ENCODE results near the gene BLOC1S2. TPM values are rescaled to one million over a fixed set of nuclear protein-coding genes. Genes with fewer than 3 reads are reported as not detected.

Gene BLOC1S2
- total RNA-seq, 4 donors from 2014 or later, result 15.3 to 39.0 (median 26.6) TPM

DNA sequence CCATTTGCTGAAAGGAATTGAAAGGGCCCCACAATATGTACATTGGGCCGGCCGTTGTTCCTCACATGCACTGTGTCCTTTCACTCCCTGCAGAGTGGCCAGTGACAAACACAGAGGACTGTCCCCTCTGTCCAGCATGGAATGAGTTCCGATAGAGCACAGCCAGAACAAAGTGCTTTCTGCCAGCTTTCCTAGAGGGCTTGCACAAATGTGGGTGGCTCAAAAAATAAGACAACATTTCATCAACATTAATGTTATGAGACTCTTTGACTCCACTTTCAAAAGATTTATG is 41.2 kb upstream of the BLOC1S2 start:
- H3K27me3 ChIP-seq, result peaks cover 0 to 39% of the 10 kb centered on the region in 2 donors
- WGBS, 2 donors, result 63% methylated on average over 3 of the region's 3 CpGs
- H3K4me1 ChIP-seq, result no peaks in the 10 kb centered on the region
- TF ChIP-seq POLR2A (IDR thresholded peaks at IDR 0.05), result no peak
- H3K36me3 ChIP-seq, result no peaks in the 10 kb centered on the region
- no peak for DNase-seq (ENCODE audit: low spot score in 2 of 2)
- no peak overlapping the region for H3K27ac ChIP-seq
- no peaks in the 10 kb centered on the region for H3K9me3 ChIP-seq
- no peak overlapping the region for H3K4me3 ChIP-seq

DNA sequence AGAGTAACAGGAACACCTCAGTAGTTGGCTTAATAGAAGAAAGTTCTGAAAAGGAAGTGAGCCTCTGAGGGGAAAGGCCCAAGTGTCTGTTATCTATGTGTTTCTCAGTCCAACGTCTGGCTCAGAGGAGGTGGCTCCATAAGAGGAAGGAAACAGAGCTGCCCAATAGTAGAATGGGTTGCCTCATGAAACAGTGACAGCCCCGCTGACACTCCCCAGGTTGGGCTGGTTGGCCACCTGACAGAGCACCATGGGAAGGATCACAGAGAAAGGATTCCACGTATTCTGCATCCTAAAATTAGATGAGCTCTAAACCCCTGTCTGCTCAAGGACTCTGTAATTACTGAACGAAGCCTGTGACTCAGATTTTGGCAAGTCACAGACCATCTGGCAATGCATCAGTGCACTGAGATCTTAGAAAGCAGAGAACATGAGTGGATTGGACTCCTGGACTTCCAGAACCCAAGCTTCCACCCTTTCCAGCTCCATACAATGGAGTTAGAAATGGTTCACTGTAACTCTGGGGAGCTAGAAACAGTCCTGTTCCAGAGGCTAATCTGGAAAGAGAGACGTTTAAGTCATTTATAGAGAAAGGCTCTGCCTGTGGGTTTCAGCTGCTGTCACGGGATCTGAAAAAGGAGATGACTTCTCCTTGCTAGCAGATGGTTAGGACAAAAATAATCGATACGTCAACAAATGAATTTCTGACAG is 40.7 kb upstream of the BLOC1S2 start:
- 48 to 53% methylated on average over 8 of the region's 8 CpGs for WGBS, 2 donors
- no peak for DNase-seq (ENCODE audit: low spot score in 2 of 2)
- Histone ChIP-seq H3K36me3 (no peaks in the 10 kb centered on the region), H3K4me1 (no peaks in the 10 kb centered on the region), H3K27ac (no peak overlapping the region), H3K27me3 (peaks cover 0 to 38% of the 10 kb centered on the region in 2 donors), H3K4me3 (no peak overlapping the region), H3K9me3 (no peaks in the 10 kb centered on the region)
- TF ChIP-seq EP300 (IDR thresholded peaks at IDR 0.05) (no peak), POLR2A (IDR thresholded peaks at IDR 0.05) (no peak)
- TF ChIP-seq, protein P1, sequence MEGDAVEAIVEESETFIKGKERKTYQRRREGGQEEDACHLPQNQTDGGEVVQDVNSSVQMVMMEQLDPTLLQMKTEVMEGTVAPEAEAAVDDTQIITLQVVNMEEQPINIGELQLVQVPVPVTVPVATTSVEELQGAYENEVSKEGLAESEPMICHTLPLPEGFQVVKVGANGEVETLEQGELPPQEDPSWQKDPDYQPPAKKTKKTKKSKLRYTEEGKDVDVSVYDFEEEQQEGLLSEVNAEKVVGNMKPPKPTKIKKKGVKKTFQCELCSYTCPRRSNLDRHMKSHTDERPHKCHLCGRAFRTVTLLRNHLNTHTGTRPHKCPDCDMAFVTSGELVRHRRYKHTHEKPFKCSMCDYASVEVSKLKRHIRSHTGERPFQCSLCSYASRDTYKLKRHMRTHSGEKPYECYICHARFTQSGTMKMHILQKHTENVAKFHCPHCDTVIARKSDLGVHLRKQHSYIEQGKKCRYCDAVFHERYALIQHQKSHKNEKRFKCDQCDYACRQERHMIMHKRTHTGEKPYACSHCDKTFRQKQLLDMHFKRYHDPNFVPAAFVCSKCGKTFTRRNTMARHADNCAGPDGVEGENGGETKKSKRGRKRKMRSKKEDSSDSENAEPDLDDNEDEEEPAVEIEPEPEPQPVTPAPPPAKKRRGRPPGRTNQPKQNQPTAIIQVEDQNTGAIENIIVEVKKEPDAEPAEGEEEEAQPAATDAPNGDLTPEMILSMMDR (IDR thresholded peaks at IDR 0.05), result no peak

DNA sequence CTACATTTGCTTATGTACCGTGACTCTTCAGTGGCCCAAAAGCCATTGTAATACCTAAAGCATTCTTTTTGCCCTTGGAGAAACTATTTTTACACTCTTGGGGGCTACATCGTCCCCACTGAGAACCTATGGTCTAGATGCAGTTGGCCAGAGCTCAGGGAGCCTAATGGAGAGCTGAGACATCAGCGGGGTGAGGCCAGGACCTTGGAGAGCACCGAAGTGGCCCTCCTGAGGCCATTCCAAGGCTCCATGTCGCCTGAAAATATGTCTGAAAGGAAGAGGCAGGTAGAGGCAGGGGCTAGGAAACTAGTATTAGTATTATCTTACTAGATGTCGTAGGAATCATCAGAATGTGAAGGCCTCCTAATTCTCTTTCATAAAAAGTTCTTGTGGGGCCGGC is 38.7 kb upstream of the BLOC1S2 start:
- Histone ChIP-seq H3K4me3 (no peak overlapping the region), H3K27me3 (peaks cover 0 to 18% of the 10 kb centered on the region in 2 donors), H3K36me3 (no peaks in the 10 kb centered on the region), H3K27ac (no peak overlapping the region), H3K9me3 (no peaks in the 10 kb centered on the region), H3K4me1 (no peaks in the 10 kb centered on the region)
- TF ChIP-seq POLR2A (IDR thresholded peaks at IDR 0.05) (no peak), EP300 (IDR thresholded peaks at IDR 0.05) (no peak)
- TF ChIP-seq, protein P1 (IDR thresholded peaks at IDR 0.05), result no peak
- DNase-seq (ENCODE audit: low spot score in 2 of 2), result no peak
- WGBS, 2 donors, result 49 to 54% methylated on average over 7 of the region's 7 CpGs

DNA sequence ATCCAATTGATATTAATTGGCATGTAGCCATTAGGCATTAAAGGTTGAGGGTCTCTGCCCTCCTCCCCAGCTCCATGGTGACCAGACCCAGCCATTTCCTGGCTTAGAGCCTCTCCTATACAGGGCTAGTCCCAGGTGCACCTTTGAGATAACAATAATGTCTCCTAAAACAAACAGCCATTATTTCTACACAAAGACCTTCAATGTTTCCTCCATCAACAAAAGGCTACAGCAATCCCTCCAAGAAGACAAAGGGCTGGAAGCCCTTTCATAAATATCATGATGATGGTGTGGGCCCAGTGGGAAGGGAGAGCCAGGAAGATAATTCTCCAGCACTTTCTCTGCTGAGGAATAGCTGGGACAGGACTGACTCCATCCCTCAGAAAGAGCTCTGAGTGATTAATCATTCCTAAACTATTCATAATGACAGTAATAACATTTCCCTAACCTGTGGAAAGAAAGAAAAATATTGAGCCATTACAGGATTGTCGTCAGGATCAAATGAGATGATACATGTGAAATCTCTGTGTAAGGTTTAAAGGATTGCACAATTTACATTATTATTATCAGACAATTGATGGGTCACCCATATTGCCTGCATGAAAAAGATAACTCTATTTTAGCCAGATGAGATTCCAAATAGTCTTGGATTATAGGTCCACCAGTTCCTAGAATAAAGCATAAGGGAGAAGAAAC is 33.4 kb upstream of the BLOC1S2 start:
- H3K27ac ChIP-seq, result no peak overlapping the region
- no peaks in the 10 kb centered on the region for H3K9me3 ChIP-seq
- no peak for DNase-seq (ENCODE audit: low spot score in 2 of 2)
- peaks cover 0 to 21% of the 10 kb centered on the region in 2 donors for H3K27me3 ChIP-seq
- H3K4me3 ChIP-seq, result no peak overlapping the region
- no peaks in the 10 kb centered on the region for H3K4me1 ChIP-seq
- TF ChIP-seq, protein P1 (IDR thresholded peaks at IDR 0.05), result no peak
- TF ChIP-seq POLR2A (IDR thresholded peaks at IDR 0.05) (no peak), EP300 (IDR thresholded peaks at IDR 0.05) (no peak)
- H3K36me3 ChIP-seq, result no peaks in the 10 kb centered on the region
- 59% methylated on average over 1 of the region's 1 CpG for WGBS, 2 donors

- Histone ChIP-seq H3K27me3 (peaks cover 0 to 20% of the 10 kb centered on the region in 2 donors), H3K36me3 (no peaks in the 10 kb centered on the region), H3K9me3 (no peaks in the 10 kb centered on the region), H3K4me1 (no peaks in the 10 kb centered on the region), H3K27ac (no peak overlapping the region), H3K4me3 (no peak overlapping the region)
- 80 to 81% methylated on average over 4 of the region's 4 CpGs for WGBS, 2 donors
- no peak for DNase-seq (ENCODE audit: low spot score in 2 of 2)
- TF ChIP-seq, protein P1 (IDR thresholded peaks at IDR 0.05), result no peak
- TF ChIP-seq POLR2A (IDR thresholded peaks at IDR 0.05) (no peak), EP300 (IDR thresholded peaks at IDR 0.05) (no peak)
Observed at GRCh38 chr10:100318207-100318606, 31.7 kb upstream of the BLOC1S2 start.

All from tibial nerve (tissue), 4 donors.